SK-N-SH treated with all-trans-retinoic acid at 6 μM for 48 hours (cell line): ENCODE measurements around the gene SOCS3.

Source experiments
- ATAC-seq: fragments of 200-7000 bp; cut with Tn5 transposase; 3 replicates; pipeline ENCODE4 v1.9.1; 2020; ENCODE audit warnings: mild to moderate bottlenecking, moderate library complexity
- BACH2 ChIP-seq: fragments of 250-450 bp; sonication (Bioruptor Pico); IDR thresholded peaks from 2 replicates; pipeline ENCODE4 v1.9.0; 2021; ENCODE audit warnings: mild to moderate bottlenecking, borderline replicate concordance
- CREB5 ChIP-seq: fragments of 250-450 bp; sonication (Bioruptor Pico); IDR thresholded peaks from 2 replicates; pipeline ENCODE4 v1.5.1; 2020; ENCODE audit warnings: low read depth, mild to moderate bottlenecking, moderate library complexity
- CSDC2 ChIP-seq: fragments of 250-450 bp; sonication (Bioruptor Pico); IDR thresholded peaks from 2 replicates; pipeline ENCODE4 v1.5.0; 2020; ENCODE audit warnings: mild to moderate bottlenecking, moderate library complexity
- CSRNP3 ChIP-seq: fragments of 250-450 bp; sonication (Bioruptor Pico); IDR thresholded peaks from 2 replicates; pipeline ENCODE4 v1.5.1; 2021; ENCODE audit warnings: mild to moderate bottlenecking, moderate library complexity
- ESRRG ChIP-seq: fragments of 250-450 bp; sonication (Bioruptor Pico); IDR thresholded peaks from 2 replicates; pipeline ENCODE4 v1.6.1; 2021; ENCODE audit warnings: mild to moderate bottlenecking
- ISL1 ChIP-seq: fragments of 250-450 bp; sonication (Bioruptor Pico); IDR thresholded peaks from 2 replicates; pipeline ENCODE4 v2.1.2; 2022; ENCODE audit warnings: mild to moderate bottlenecking, moderate library complexity
- PATZ1 ChIP-seq: fragments of 250-450 bp; sonication (Bioruptor Pico); IDR thresholded peaks from 2 replicates; pipeline ENCODE4 v1.8.0; 2020; ENCODE audit warnings: mild to moderate bottlenecking, moderate library complexity, borderline replicate concordance
- POU6F1 ChIP-seq: fragments of 250-450 bp; sonication (Bioruptor Pico); IDR thresholded peaks from 2 replicates; pipeline ENCODE4 v1.8.0; 2021; ENCODE audit warnings: low read depth, mild to moderate bottlenecking, moderate library complexity, borderline replicate concordance
- RARB ChIP-seq: fragments of 250-450 bp; sonication (Bioruptor Pico); IDR thresholded peaks from 2 replicates; pipeline ENCODE4 v1.8.0; 2021; ENCODE audit warnings: mild to moderate bottlenecking, moderate library complexity
- SNAI2 ChIP-seq: fragments of 250-450 bp; sonication (Bioruptor Pico); IDR thresholded peaks from 2 replicates; pipeline ENCODE4 v1.5.0; 2020; ENCODE audit warnings: mild to moderate bottlenecking, moderate library complexity
- TCF4 ChIP-seq: fragments of 250-450 bp; sonication (Bioruptor Pico); IDR thresholded peaks from 2 replicates; pipeline ENCODE4 v1.8.0; 2021; ENCODE audit warnings: mild to moderate bottlenecking, moderate library complexity, borderline replicate concordance
- TOX ChIP-seq: fragments of 250-450 bp; sonication (Bioruptor Pico); IDR thresholded peaks from 2 replicates; pipeline ENCODE4 v1.8.0; 2021; ENCODE audit warnings: mild to moderate bottlenecking, moderate library complexity, borderline replicate concordance
- TSHZ2 ChIP-seq: fragments of 250-450 bp; sonication (Bioruptor Pico); IDR thresholded peaks from 2 replicates; pipeline ENCODE4 v1.5.0; 2020; ENCODE audit warnings: mild to moderate bottlenecking, moderate library complexity
- ZC3H10 ChIP-seq: fragments of 250-450 bp; sonication (Bioruptor Pico); IDR thresholded peaks from 2 replicates; pipeline ENCODE4 v1.5.1; 2021; ENCODE audit warnings: mild to moderate bottlenecking, moderate library complexity
- ZFP3 ChIP-seq: fragments of 250-450 bp; sonication (Bioruptor Pico); IDR thresholded peaks from 2 replicates; pipeline ENCODE4 v1.5.0; 2020; ENCODE audit warnings: mild to moderate bottlenecking, moderate library complexity
- ZFP30 ChIP-seq: fragments of 450-650 bp; formaldehyde crosslinking; IDR thresholded peaks from 2 replicates; pipeline ENCODE4 v1.5.0; 2022; ENCODE audit warnings: mild to moderate bottlenecking, moderate library complexity
- ZNF8 ChIP-seq: fragments of 450-650 bp; formaldehyde crosslinking; IDR thresholded peaks from 2 replicates; pipeline ENCODE4 v1.5.0; 2020; ENCODE audit warnings: mild to moderate bottlenecking, moderate library complexity

Gene SOCS3

GRCh38 chr17:78399693-78400144, 39.8 kb upstream of the SOCS3 start:
- TF ChIP-seq ZFP3 (CRISPR knock-in tag) (no peak), ZFP30 (CRISPR knock-in tag) (no peak), ESRRG (no peak), RARB (no peak), CSRNP3 (no peak), ISL1 (no peak), POU6F1 (CRISPR knock-in tag) (no peak)

GRCh38 chr17:78399028-78399692, 39.3 kb upstream of the SOCS3 start:
- TF ChIP-seq POU6F1 (CRISPR knock-in tag): no peak
- no peak for TF ChIP-seq ZFP30 (CRISPR knock-in tag)
- no peak for TF ChIP-seq SNAI2 (CRISPR knock-in tag)
- no peak for TF ChIP-seq TSHZ2 (CRISPR knock-in tag)
- TF ChIP-seq CREB5 (CRISPR knock-in tag): no peak
- TF ChIP-seq ZFP3 (CRISPR knock-in tag): no peak
- TF ChIP-seq PATZ1 (CRISPR knock-in tag): no peak
- TF ChIP-seq TOX (CRISPR knock-in tag): no peak
- TF ChIP-seq RARB: no peak
- no peak for TF ChIP-seq ZNF8 (CRISPR knock-in tag)
- TF ChIP-seq ISL1: no peak
- ATAC-seq: no peak

More at GRCh38 chr17:78399693-78400144, 39.8 kb upstream of the SOCS3 start:
- ATAC-seq: no peak

- no peak for ATAC-seq
- TF ChIP-seq ISL1: no peak
- no peak for TF ChIP-seq BACH2
- no peak for TF ChIP-seq CSDC2
- no peak for TF ChIP-seq CSRNP3
- no peak for TF ChIP-seq ZC3H10 (CRISPR knock-in tag)
- TF ChIP-seq CREB5 (CRISPR knock-in tag): no peak
- TF ChIP-seq ZFP3 (CRISPR knock-in tag): no peak
- no peak for TF ChIP-seq TCF4
- TF ChIP-seq ESRRG: no peak
- TF ChIP-seq RARB: no peak
- no peak for TF ChIP-seq TOX (CRISPR knock-in tag)
- TF ChIP-seq SNAI2 (CRISPR knock-in tag): no peak
Observed at GRCh38 chr17:78398390-78398789, 38.5 kb upstream of the SOCS3 start.
